ENCODE data around the gene PCDHGA12. TPM values are rescaled to one million over a fixed set of nuclear protein-coding genes. Genes with fewer than 3 reads are reported as not detected.
"Not testable (repeated sequence)": the region's sequence is repeated elsewhere in the genome, so short reads cannot be mapped to it uniquely, and the experiment has no call there.

The PCDHGA12 gene
- 10 to 100 TPM in 2 of 3 donors, 1 to 10 TPM in 1; 9.8 to 12.0 (median 11.1) TPM for total RNA-seq

DNA sequence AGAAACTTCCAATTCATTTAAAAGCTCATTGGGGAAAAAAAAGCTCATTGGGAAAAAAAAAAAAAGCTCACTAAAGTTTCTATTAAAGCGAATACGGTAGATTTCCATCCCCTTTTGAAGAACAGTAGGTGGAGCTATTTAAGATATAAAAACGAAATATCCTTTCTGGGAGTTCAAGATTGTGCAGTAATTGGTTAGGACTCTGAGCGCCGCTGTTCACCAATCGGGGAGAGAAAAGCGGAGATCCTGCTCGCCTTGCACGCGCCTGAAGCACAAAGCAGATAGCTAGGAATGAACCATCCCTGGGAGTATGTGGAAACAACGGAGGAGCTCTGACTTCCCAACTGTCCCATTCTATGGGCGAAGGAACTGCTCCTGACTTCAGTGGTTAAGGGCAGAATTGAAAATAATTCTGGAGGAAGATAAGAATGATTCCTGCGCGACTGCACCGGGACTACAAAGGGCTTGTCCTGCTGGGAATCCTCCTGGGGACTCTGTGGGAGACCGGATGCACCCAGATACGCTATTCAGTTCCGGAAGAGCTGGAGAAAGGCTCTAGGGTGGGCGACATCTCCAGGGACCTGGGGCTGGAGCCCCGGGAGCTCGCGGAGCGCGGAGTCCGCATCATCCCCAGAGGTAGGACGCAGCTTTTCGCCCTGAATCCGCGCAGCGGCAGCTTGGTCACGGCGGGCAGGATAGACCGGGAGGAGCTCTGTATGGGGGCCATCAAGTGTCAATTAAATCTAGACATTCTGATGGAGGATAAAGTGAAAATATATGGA is at the start of gene PCDHGA12:
Gene PCDHGA12 (plus strand): TSS at position 176 of the 782 bp plus-strand sequence. CDS start 253 bp downstream, at position 429.
- intact Hi-C loops (cut with DNase I; ENCODE audit: low total_unique reads): no loop called here
- peak within 1 kb of the TSS; percentile 26 to 48 (median 36) for H3K4me3 ChIP-seq
- no peaks in the 10 kb centered on the region for H3K4me1 ChIP-seq
- H3K9me3 ChIP-seq: peaks cover 88 to 99% of the 10 kb centered on the region in 2 donors
- H3K27ac ChIP-seq: no peak within 1 kb of the TSS
- no peak for DNase-seq (ENCODE audit: low spot score in 2 of 2)
- no peak for TF ChIP-seq POLR2AphosphoS5 (IDR thresholded peaks at IDR 0.05)
- TF ChIP-seq, protein P1, sequence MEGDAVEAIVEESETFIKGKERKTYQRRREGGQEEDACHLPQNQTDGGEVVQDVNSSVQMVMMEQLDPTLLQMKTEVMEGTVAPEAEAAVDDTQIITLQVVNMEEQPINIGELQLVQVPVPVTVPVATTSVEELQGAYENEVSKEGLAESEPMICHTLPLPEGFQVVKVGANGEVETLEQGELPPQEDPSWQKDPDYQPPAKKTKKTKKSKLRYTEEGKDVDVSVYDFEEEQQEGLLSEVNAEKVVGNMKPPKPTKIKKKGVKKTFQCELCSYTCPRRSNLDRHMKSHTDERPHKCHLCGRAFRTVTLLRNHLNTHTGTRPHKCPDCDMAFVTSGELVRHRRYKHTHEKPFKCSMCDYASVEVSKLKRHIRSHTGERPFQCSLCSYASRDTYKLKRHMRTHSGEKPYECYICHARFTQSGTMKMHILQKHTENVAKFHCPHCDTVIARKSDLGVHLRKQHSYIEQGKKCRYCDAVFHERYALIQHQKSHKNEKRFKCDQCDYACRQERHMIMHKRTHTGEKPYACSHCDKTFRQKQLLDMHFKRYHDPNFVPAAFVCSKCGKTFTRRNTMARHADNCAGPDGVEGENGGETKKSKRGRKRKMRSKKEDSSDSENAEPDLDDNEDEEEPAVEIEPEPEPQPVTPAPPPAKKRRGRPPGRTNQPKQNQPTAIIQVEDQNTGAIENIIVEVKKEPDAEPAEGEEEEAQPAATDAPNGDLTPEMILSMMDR (IDR thresholded peaks at IDR 0.05): no peak
- no peak for TF ChIP-seq POLR2A (IDR thresholded peaks at IDR 0.05)
- no peaks in the 10 kb centered on the region for H3K36me3 ChIP-seq
- H3K27me3 ChIP-seq: no peaks in the 10 kb centered on the region

DNA sequence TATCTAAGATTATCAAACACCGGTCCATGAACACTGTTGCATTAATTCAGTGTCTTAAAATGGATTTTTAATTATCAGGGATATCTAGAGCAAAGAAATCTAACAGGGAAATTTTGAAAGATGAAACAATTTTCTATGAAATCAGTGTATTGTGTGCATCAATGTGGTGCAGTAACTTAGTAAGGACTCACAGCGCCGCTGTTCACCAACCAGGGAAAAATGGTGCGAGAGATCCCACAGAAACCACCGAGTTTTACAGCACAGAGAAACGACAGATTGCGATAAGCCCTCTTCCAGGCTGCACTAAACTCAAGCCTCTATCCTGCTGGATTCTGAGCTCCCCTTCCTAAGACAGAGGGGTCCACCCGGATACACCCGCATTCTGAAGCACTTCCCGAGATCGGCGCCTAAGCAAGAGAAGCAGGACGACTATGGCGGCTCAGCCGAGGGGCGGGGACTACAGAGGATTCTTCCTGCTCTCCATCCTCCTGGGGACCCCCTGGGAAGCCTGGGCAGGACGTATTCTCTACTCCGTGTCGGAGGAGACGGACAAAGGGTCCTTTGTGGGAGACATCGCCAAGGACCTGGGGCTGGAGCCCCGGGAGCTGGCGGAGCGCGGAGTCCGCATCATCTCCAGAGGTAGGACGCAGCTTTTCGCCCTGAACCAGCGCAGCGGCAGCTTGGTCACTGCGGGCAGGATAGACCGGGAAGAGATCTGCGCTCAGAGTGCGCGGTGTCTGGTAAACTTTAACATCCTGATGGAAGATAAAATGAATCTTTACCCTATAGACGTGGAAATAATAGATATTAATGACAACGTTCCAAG is 47.6 kb upstream of the PCDHGA12 start, which contains the start of gene PCDHGA7:
Gene PCDHGA7 (plus strand): TSS at position 274 of the 826 bp plus-strand sequence. CDS start 158 bp downstream, at position 432.
- Histone ChIP-seq H3K27ac (no peak within 1 kb of the TSS), H3K4me1 (no peaks in the 10 kb centered on the region), H3K9me3 (peaks cover 67 to 96% of the 10 kb centered on the region in 2 donors), H3K27me3 (no peaks in the 10 kb centered on the region), H3K36me3 (no peaks in the 10 kb centered on the region), H3K4me3 (peak within 1 kb of the TSS in 2 of 3 donors; percentile 27 to 48)
- no peak for DNase-seq (ENCODE audit: low spot score in 2 of 2)
- no peak for TF ChIP-seq POLR2A (IDR thresholded peaks at IDR 0.05)
- no peak for TF ChIP-seq POLR2AphosphoS5 (IDR thresholded peaks at IDR 0.05)
- TF ChIP-seq, protein P1 (IDR thresholded peaks at IDR 0.05): no peak
- intact Hi-C loops (cut with DNase I; ENCODE audit: low total_unique reads): no loop called here

DNA sequence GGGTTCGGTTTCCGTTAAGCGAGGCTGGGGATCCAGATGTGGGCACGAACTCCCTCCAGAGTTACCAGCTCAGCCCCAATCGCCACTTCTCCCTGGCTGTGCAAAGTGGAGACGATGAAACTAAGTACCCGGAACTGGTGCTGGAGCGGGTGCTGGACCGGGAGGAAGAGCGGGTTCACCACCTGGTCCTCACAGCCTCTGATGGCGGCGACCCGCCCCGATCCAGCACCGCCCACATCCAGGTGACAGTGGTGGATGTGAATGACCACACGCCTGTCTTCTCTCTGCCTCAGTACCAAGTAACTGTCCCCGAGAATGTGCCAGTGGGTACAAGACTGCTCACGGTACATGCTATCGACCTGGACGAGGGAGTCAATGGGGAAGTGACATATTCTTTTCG is 47.0 kb upstream of the PCDHGA12 start:
- TF ChIP-seq, protein P1 (IDR thresholded peaks at IDR 0.05): no peak
- no peak for TF ChIP-seq POLR2AphosphoS5 (IDR thresholded peaks at IDR 0.05)
- no peak for TF ChIP-seq POLR2A (IDR thresholded peaks at IDR 0.05)
- H3K4me3 ChIP-seq: peak overlapping the region in 1 of 3 donors; percentile 48
- intact Hi-C loops (cut with DNase I; ENCODE audit: low total_unique reads): no loop called here
- no peak for DNase-seq (ENCODE audit: low spot score in 2 of 2)
- no peaks in the 10 kb centered on the region for H3K4me1 ChIP-seq
- no peaks in the 10 kb centered on the region for H3K27me3 ChIP-seq
- no peaks in the 10 kb centered on the region for H3K36me3 ChIP-seq
- H3K27ac ChIP-seq: no peak overlapping the region
- peaks cover 67 to 93% of the 10 kb centered on the region in 2 donors for H3K9me3 ChIP-seq

DNA sequence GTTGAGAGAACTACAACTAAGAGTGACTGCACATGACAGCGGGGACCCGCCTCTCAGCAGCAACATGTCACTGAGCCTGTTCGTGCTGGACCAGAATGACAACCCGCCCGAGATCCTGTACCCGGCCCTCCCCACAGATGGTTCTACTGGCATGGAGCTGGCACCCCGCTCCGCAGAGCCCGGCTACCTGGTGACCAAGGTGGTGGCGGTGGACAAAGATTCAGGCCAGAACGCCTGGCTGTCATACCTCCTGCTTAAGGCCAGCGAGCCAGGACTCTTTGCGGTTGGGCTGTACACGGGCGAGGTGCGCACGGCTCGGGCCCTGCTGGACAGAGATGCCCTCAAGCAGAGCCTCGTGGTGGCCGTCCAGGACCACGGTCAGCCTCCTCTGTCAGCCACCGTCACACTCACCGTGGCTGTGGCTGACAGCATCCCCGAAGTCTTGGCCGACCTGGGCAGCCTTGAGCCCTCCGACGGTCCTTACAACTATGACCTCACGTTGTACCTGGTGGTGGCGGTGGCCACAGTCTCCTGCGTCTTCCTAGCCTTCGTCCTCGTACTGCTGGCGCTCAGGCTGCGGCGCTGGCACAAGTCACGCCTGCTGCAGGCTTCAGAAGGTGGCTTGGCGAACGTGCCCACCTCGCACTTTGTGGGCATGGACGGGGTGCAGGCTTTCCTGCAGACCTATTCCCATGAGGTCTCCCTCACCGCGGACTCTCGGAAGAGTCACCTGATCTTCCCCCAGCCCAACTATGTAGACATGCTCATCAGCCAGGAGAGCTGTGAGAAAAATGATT is 45.6 kb upstream of the PCDHGA12 start:
- H3K4me3 ChIP-seq: no peak overlapping the region
- no peak for DNase-seq (ENCODE audit: low spot score in 2 of 2)
- intact Hi-C loops (cut with DNase I; ENCODE audit: low total_unique reads): no loop called here

DNA sequence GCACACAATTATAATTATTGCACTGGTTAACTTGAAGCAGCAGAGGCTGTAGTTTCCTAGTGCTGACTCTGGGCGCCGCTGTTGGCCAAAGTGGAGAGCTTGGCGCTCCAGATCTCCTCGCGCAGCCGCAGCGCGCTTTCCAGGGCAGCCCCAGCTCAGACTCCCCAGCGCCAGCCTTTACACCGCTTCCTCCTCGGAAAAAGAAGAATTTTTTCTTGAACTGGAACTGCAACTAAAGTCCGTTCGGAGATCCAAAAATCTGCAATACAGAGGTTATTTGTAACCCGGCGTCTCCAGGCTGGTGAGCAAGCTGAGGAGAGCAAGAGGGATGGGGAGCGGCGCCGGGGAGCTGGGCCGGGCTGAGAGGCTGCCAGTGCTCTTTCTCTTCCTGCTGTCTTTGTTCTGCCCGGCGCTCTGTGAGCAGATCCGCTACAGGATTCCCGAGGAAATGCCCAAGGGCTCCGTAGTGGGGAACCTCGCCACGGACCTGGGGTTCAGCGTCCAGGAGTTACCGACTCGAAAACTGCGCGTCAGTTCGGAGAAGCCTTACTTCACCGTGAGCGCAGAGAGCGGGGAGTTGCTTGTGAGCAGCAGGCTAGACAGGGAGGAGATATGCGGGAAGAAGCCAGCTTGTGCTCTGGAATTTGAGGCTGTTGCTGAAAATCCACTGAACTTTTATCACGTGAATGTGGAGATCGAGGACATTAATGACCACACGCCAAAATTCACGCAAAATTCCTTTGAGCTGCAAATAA is 42.6 kb upstream of the PCDHGA12 start, which contains the start of gene PCDHGB4:
Gene PCDHGB4 (plus strand): TSS at position 142 of the 755 bp plus-strand sequence. CDS start 187 bp downstream, at position 329.
- H3K4me3 ChIP-seq: peak within 1 kb of the TSS in 1 of 3 donors; percentile 37
- DNase-seq (ENCODE audit: low spot score in 2 of 2); H3K4me1 ChIP-seq; H3K36me3 ChIP-seq; intact Hi-C loops (cut with DNase I; ENCODE audit: low total_unique reads); H3K27ac ChIP-seq; H3K27me3 ChIP-seq: not testable (repeated sequence)
- H3K9me3 ChIP-seq: peaks cover 80 to 95% of the 10 kb centered on the region in 2 donors

More for the DNA sequence above, 45.6 kb upstream of the PCDHGA12 start:
- TF ChIP-seq POLR2A (IDR thresholded peaks at IDR 0.05) (no peak), POLR2AphosphoS5 (IDR thresholded peaks at IDR 0.05) (no peak)
- TF ChIP-seq, protein P1 (IDR thresholded peaks at IDR 0.05): no peak
- Histone ChIP-seq H3K27me3 (no peaks in the 10 kb centered on the region), H3K4me1 (no peaks in the 10 kb centered on the region), H3K36me3 (no peaks in the 10 kb centered on the region), H3K27ac (no peak overlapping the region), H3K9me3 (peaks cover 79 to 93% of the 10 kb centered on the region in 2 donors)
